ENCODE results near the gene LRP1B. TPM values are rescaled to one million over a fixed set of nuclear protein-coding genes. Genes with fewer than 3 reads are reported as not detected.

LRP1B gene
- total RNA-seq, 1 donor from 2014 or later: not detected

- H3K4me3 Mint-ChIP-seq: no peak overlapping the region
- intact Hi-C loops (cut with micrococcal nuclease): no loop called here
- no peaks in the 10 kb centered on the region for H3K4me1 Mint-ChIP-seq
- POLR2A ChIA-PET: no interaction called here
- no peaks in the 10 kb centered on the region for H3K36me3 Mint-ChIP-seq (ENCODE audit: low read depth)
- H3K27ac Mint-ChIP-seq: no peak overlapping the region
- ATAC-seq (ENCODE audit: low read depth): no peak
- H3K9me3 Mint-ChIP-seq: no peaks in the 10 kb centered on the region
- H3K27me3 Mint-ChIP-seq: no peaks in the 10 kb centered on the region
- no peak for DNase-seq
- CTCF ChIA-PET: no interaction called here
- no peak for TF ChIP-seq CTCF (IDR thresholded peaks at IDR 0.05)
These were observed 1383.7 kb downstream of the LRP1B start for GRCh38 chr2:140747090-140747489.

GRCh38 chr2:140744379-140744778 lies 1386.4 kb downstream of the LRP1B start:
- Mint-ChIP-seq H3K27ac (no peak overlapping the region), H3K4me1 (no peaks in the 10 kb centered on the region), H3K27me3 (no peaks in the 10 kb centered on the region), H3K9me3 (no peaks in the 10 kb centered on the region), H3K36me3 (ENCODE audit: low read depth) (no peaks in the 10 kb centered on the region), H3K4me3 (no peak overlapping the region)
- no peak for TF ChIP-seq CTCF (IDR thresholded peaks at IDR 0.05)
- intact Hi-C loops (cut with micrococcal nuclease): no loop called here
- no peak for DNase-seq
- ChIA-PET CTCF (no interaction called here), POLR2A (no interaction called here)
- ATAC-seq (ENCODE audit: low read depth): no peak

- ChIA-PET POLR2A (no interaction called here), CTCF (no interaction called here)
- no peaks in the 10 kb centered on the region for H3K27me3 Mint-ChIP-seq
- H3K4me3 Mint-ChIP-seq: no peak overlapping the region
- no peak for ATAC-seq (ENCODE audit: low read depth)
- DNase-seq: no peak
- no peaks in the 10 kb centered on the region for H3K9me3 Mint-ChIP-seq
- intact Hi-C loops (cut with micrococcal nuclease): no loop called here
- no peak for TF ChIP-seq CTCF (IDR thresholded peaks at IDR 0.05)
- H3K27ac Mint-ChIP-seq: no peak overlapping the region
- no peaks in the 10 kb centered on the region for H3K36me3 Mint-ChIP-seq (ENCODE audit: low read depth)
- no peaks in the 10 kb centered on the region for H3K4me1 Mint-ChIP-seq
These were observed 1393.8 kb downstream of the LRP1B start for GRCh38 chr2:140737006-140737405.

- ATAC-seq (ENCODE audit: low read depth) (no peak), DNase-seq (no peak)
- Mint-ChIP-seq H3K4me3 (no peak overlapping the region), H3K9me3 (peaks cover 4% of the 10 kb centered on the region), H3K4me1 (no peaks in the 10 kb centered on the region), H3K27me3 (no peaks in the 10 kb centered on the region), H3K27ac (no peak overlapping the region), H3K36me3 (ENCODE audit: low read depth) (no peaks in the 10 kb centered on the region)
- intact Hi-C loops (cut with micrococcal nuclease): no loop called here
- ChIA-PET CTCF (no interaction called here), POLR2A (no interaction called here)
- no peak for TF ChIP-seq CTCF (IDR thresholded peaks at IDR 0.05)
These were observed 1395.8 kb downstream of the LRP1B start for GRCh38 chr2:140734992-140735391.

- ATAC-seq (ENCODE audit: low read depth): no peak
- no peak overlapping the region for H3K4me3 Mint-ChIP-seq
These were observed 1411.8 kb downstream of the LRP1B start for GRCh38 chr2:140718999-140719398.

More at GRCh38 chr2:140718999-140719398, 1411.8 kb downstream of the LRP1B start:
- CTCF ChIA-PET: no interaction called here
- Mint-ChIP-seq H3K9me3 (peaks cover 3% of the 10 kb centered on the region), H3K36me3 (ENCODE audit: low read depth) (no peaks in the 10 kb centered on the region), H3K27me3 (no peaks in the 10 kb centered on the region), H3K4me1 (no peaks in the 10 kb centered on the region), H3K27ac (no peak overlapping the region)
- POLR2A ChIA-PET: no interaction called here
- intact Hi-C loops (cut with micrococcal nuclease): no loop called here
- no peak for TF ChIP-seq CTCF (IDR thresholded peaks at IDR 0.05)
- DNase-seq: no peak

Data from activated B cell treated with CpG ODN at 0.5 μM for 24 hours (primary cell).